Esophagus mucosa (tissue), 1 donor: ENCODE measurements around the gene S100A16. TPM values are rescaled to one million over a fixed set of nuclear protein-coding genes. Genes with fewer than 3 reads are reported as not detected.

Experiments
- ATAC-seq: fragments of 200-7000 bp; cut with Tn5 transposase; one replicate; pipeline ENCODE4 v1.9.1; 2020
- total RNA-seq: library from RNA; stranded (reverse); gene quantifications from one replicate; pipeline ENCODE4 v1.2.4, GENCODE V29; 2023
- donor health status: DM: yes; HTN: yes; CAD: no.

Gene S100A16
- total RNA-seq, 1 donor from 2014 or later = 1,290 TPM

- no peak for ATAC-seq
Measured at GRCh38 chr1:153561466-153561985, 51.4 kb downstream of the S100A16 start.

- no peak for ATAC-seq
Measured at GRCh38 chr1:153560771-153561465, 52.0 kb downstream of the S100A16 start.

GRCh38 chr1:153560241-153560640 lies 52.7 kb downstream of the S100A16 start:
- no peak for ATAC-seq

GRCh38 chr1:153557877-153558276 lies 55.1 kb downstream of the S100A16 start:
- peak; percentile 7 for ATAC-seq

Other genes with a start within 250 kb of the S100A16 start
- 65.2 TPM for gene S100A12, start 237.5 kb downstream of the S100A16 start, total RNA-seq
- 27,439 TPM for gene S100A8, start 222.1 kb downstream of the S100A16 start, total RNA-seq
- 24.6 TPM for gene S100A7A, start 196.6 kb downstream of the S100A16 start, total RNA-seq
- gene S100A7, start 152.5 kb downstream of the S100A16 start, total RNA-seq = 5,647 TPM
- 976 TPM for gene S100A6, start 77.1 kb downstream of the S100A16 start, total RNA-seq
- not detected for gene S100A5, start 72.2 kb downstream of the S100A16 start, total RNA-seq
- 36.0 TPM for gene S100A4, start 67.3 kb downstream of the S100A16 start, total RNA-seq
- gene S100A3, start 63.9 kb downstream of the S100A16 start, total RNA-seq = 9.6 TPM
- gene S100A2, start 47.3 kb downstream of the S100A16 start, total RNA-seq = 4,166 TPM
- gene S100A14, start 3.2 kb upstream of the S100A16 start, total RNA-seq = 1,938 TPM
- 52.5 TPM for gene S100A13, start 14.4 kb upstream of the S100A16 start, total RNA-seq
- gene S100A1, start 15.3 kb upstream of the S100A16 start, total RNA-seq = 0.44 TPM
- gene CHTOP, start 20.9 kb upstream of the S100A16 start, total RNA-seq = 44.0 TPM
- gene SNAPIN, start 45.6 kb upstream of the S100A16 start, total RNA-seq = 32.0 TPM
- 131 TPM for gene ILF2, start 57.9 kb upstream of the S100A16 start, total RNA-seq
- 1.8 TPM for gene NPR1, start 65.6 kb upstream of the S100A16 start, total RNA-seq
- 22.5 TPM for gene INTS3, start 114.9 kb upstream of the S100A16 start, total RNA-seq
- 16.1 TPM for gene SLC27A3, start 162.3 kb upstream of the S100A16 start, total RNA-seq